Upper lobe of left lung (tissue), 6 donors: ENCODE data around the gene TMEM51. TPM values are rescaled to one million over a fixed set of nuclear protein-coding genes. Genes with fewer than 3 reads are reported as not detected.

ENCODE experiments used
- ATAC-seq, 2 donors: fragments of 200-7000 bp; cut with Tn5 transposase; one replicate each; pipeline ENCODE4 v1.9.1; 2022; ENCODE audit warnings: mild to moderate bottlenecking in 2 of 2, moderate library complexity in 2 of 2; ENCODE audit not compliant: low FRiP score in 2 of 2
- DNase-seq, 2 donors: peaks; one replicate each; pipeline ENCODE4 v3.0.0-alpha.2; 2019 to 2020
- H3K27ac ChIP-seq, 4 donors: fragments of 200-600 bp; sonication (generic); one replicate each; pipeline ENCODE4 v1.5.1; 2016 to 2019
- H3K27me3 ChIP-seq, 4 donors: fragments of 200-600 bp; sonication (generic); one replicate each; pipeline ENCODE4 v1.5.1; 2017 to 2019
- H3K36me3 ChIP-seq, 4 donors: fragments of 200-600 bp; sonication (generic); one replicate each; pipeline ENCODE4 v1.5.1; 2016 to 2019
- H3K4me1 ChIP-seq, 4 donors: fragments of 200-600 bp; sonication (generic); one replicate each; pipeline ENCODE4 v1.5.1; 2018 to 2019
- H3K4me3 ChIP-seq, 4 donors: fragments of 200-600 bp; sonication (generic); one replicate each; pipeline ENCODE4 v1.5.1; 2017 to 2019; ENCODE audit warnings: mild to moderate bottlenecking in 2 of 4, moderate library complexity in 1 of 4
- H3K9me3 ChIP-seq, 4 donors: fragments of 200-600 bp; sonication (generic); one replicate each; pipeline ENCODE4 v1.5.1; 2018 to 2019
- EP300 ChIP-seq, 4 donors: sonication (generic); formaldehyde crosslinking; IDR thresholded peaks; one replicate each; pipeline ENCODE4 v1.5.1; 2017; ENCODE audit warnings: antibody characterized with exemption in 4 of 4, control low read depth in 2 of 4
- POLR2A ChIP-seq, 4 donors: fragments of 450-650 bp; IDR thresholded peaks; one replicate each; pipeline ENCODE4 v1.5.1; 2016 to 2017; ENCODE audit warnings: antibody characterized with exemption in 4 of 4, mild to moderate bottlenecking in 2 of 4
- POLR2AphosphoS5 ChIP-seq, 2 donors: sonication (generic); formaldehyde crosslinking; IDR thresholded peaks; one replicate each; pipeline ENCODE4 v1.5.1; 2017; ENCODE audit warnings: antibody characterized with exemption in 2 of 2
- WGBS, 2 donors: methylation state at CpG; one replicate each; pipeline ENCODE4 v1.1.5; 2017 to 2018; 5-methylcytosine and 5-hydroxymethylcytosine counted together
- total RNA-seq, 6 donors: library from RNA; depleted of rRNA in 4 of 6; stranded (reverse); fragments of >200 nt in 4 of 6; gene quantifications; one replicate each; pipeline versions ENCODE4 v1.1.0 to v1.2.1, GENCODE V29; 2016 to 2021
- TF ChIP-seq, protein P1 (sequence below), 6 experiments: fragments of 450-650 bp in 4 of 6; fragments of 200-600 bp in 2 of 6; sonication (generic) in 2 of 6; IDR thresholded peaks; one replicate each; pipeline ENCODE4 v1.5.1; 2016 to 2019; ENCODE audit warnings: antibody characterized with exemption in 6 of 6
- donor health status: DM: no; HTN: no; CAD: no; lungs with moderate emphysema.
- donor health status: DM: no; HTN: yes; CAD: no; lungs with severe emphysema.

The TMEM51 gene
- total RNA-seq, 6 donors from 2014 or later = 6.3 to 22.4 (median 14.6) TPM

DNA sequence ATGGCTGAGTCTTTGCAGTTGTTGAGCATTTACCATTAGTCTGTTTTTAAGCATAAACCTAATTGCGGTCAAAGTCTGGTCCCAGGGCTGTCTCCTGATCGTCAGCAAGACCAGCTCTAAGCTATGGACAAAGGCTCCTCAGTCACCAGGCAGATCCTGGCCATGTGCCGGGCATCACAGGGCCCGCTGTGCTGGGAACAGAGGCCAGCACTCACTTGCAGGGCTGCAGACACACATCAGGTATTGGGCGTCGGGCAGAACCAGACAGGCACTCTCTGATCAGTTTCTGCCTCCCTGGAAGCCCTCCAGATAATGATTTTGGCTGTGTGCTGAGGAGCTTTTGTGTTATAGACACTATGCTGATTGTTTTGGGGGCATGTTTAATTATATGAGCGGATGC, 26.6 kb downstream of the TMEM51 start:
- 95% methylated on average over 5 to 7 of the region's 7 CpGs for WGBS, 2 donors
- H3K27ac ChIP-seq = peak overlapping the region in 1 of 4 donors; percentile 80
- no peak for ATAC-seq

DNA sequence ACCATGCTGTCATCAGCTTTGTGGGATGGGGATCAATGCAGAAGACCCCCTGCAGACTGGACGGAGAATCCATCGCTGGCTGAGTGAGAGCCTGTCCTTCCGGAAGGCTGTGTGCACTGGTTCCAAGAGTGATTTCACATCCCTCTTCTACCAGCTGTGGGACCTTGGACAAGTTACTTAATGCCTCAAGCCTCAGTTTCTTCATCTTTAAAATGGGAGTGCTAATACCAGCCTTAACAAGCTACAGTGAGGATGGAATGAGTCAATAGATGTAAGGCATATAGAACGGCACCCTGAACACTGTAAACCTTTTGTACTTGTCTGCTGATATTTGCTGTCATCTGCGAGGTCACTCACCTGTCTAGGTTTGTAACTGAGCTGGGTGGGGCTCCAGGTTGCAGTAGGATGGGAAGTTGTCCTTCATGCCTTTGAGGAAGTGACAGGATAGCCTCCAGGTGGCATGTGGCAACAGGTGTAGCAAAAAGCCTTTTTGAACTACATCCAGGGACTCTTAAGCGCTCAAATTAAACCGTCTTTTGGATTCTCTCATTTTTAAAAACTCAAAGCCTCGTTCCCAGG, 27.5 kb downstream of the TMEM51 start:
- no peak for TF ChIP-seq POLR2AphosphoS5 (IDR thresholded peaks at IDR 0.05)
- TF ChIP-seq, protein P1, sequence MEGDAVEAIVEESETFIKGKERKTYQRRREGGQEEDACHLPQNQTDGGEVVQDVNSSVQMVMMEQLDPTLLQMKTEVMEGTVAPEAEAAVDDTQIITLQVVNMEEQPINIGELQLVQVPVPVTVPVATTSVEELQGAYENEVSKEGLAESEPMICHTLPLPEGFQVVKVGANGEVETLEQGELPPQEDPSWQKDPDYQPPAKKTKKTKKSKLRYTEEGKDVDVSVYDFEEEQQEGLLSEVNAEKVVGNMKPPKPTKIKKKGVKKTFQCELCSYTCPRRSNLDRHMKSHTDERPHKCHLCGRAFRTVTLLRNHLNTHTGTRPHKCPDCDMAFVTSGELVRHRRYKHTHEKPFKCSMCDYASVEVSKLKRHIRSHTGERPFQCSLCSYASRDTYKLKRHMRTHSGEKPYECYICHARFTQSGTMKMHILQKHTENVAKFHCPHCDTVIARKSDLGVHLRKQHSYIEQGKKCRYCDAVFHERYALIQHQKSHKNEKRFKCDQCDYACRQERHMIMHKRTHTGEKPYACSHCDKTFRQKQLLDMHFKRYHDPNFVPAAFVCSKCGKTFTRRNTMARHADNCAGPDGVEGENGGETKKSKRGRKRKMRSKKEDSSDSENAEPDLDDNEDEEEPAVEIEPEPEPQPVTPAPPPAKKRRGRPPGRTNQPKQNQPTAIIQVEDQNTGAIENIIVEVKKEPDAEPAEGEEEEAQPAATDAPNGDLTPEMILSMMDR (IDR thresholded peaks at IDR 0.05) = no peak
- TF ChIP-seq EP300 (IDR thresholded peaks at IDR 0.05) = no peak
- no peak for TF ChIP-seq POLR2A (IDR thresholded peaks at IDR 0.05)
- Histone ChIP-seq H3K36me3 (no peaks in the 10 kb centered on the region), H3K9me3 (no peaks in the 10 kb centered on the region), H3K4me3 (no peak overlapping the region), H3K27ac (no peak overlapping the region), H3K4me1 (peaks cover 16 to 25% (median 23%) of the 10 kb centered on the region in 4 donors), H3K27me3 (no peaks in the 10 kb centered on the region)
- DNase-seq (no peak), ATAC-seq (no peak)
- 92 to 94% methylated on average over 8 of the region's 8 CpGs for WGBS, 2 donors

More for the DNA sequence above, 26.6 kb downstream of the TMEM51 start:
- Histone ChIP-seq H3K9me3 (no peaks in the 10 kb centered on the region), H3K4me1 (peaks cover 16 to 25% (median 23%) of the 10 kb centered on the region in 4 donors), H3K4me3 (no peak overlapping the region), H3K36me3 (no peaks in the 10 kb centered on the region), H3K27me3 (no peaks in the 10 kb centered on the region)
- no peak for TF ChIP-seq EP300 (IDR thresholded peaks at IDR 0.05)
- no peak for TF ChIP-seq POLR2AphosphoS5 (IDR thresholded peaks at IDR 0.05)
- TF ChIP-seq, protein P1 (IDR thresholded peaks at IDR 0.05) = no peak
- no peak for TF ChIP-seq POLR2A (IDR thresholded peaks at IDR 0.05)
- no peak for DNase-seq

DNA sequence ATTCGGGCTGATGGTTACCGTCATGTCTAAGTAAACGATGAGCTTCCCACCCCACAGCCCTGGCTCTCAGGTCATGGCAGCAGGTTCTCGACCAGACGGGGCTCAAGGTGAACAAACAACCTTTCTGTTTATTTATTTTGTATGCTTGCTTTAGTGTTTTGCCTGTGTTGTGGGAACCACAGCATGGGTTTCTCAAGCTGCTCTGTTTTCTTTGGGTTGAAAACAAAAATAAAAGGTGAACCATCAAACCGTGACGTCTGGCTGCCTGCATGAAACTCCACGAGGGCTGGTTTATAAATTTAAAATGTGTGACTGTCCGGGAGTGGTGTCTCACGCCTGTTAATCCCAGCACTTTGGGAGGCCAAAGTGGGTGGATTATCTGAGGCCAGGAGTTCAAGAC, 28.0 kb downstream of the TMEM51 start:
- DNase-seq (no peak), ATAC-seq (no peak)
- H3K27ac ChIP-seq = no peak overlapping the region
- peaks cover 16 to 26% (median 23%) of the 10 kb centered on the region in 4 donors for H3K4me1 ChIP-seq
- no peaks in the 10 kb centered on the region for H3K36me3 ChIP-seq
- H3K4me3 ChIP-seq = no peak overlapping the region
- H3K9me3 ChIP-seq = no peaks in the 10 kb centered on the region
- WGBS, 2 donors = 87 to 91% methylated on average over 10 of the region's 10 CpGs
- no peaks in the 10 kb centered on the region for H3K27me3 ChIP-seq
- TF ChIP-seq, protein P1 (IDR thresholded peaks at IDR 0.05) = no peak
- no peak for TF ChIP-seq EP300 (IDR thresholded peaks at IDR 0.05)

DNA sequence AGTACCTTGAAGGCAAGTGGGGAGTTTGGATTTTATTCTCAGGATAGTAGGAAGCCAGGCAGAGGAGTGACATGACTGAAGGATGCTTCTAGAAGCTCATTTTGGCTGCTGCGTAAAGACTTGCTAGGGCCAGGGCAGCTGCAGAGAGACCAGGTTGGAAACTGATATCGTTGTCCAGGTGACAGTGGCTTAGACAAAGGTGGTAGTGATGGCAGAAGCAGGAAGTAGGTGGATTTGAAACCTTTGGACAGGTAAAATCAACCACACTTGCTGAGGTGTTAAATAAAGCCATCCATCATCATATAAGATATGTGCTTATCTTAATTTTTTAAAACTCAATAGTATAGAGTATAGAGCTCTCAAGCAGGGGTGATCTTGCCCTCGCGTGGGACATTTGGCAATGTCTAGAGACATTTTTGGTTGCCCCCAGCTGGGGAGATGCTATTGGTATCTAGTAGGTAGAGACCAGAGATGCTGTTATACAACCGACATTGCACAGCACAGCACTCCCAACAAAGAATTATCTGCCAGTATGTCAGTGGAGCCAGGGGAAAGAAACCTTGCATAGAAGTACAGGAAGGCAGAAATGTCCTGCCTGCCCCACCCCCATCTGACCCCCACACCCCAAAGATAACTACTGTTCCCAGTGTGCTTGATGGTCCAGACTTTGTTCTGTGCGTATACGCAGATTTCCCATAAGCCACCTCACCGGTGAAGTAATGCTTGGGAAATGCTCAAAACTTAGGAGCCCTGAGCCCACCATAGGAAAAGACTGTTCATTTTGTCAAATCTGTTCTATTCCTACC, 31.1 kb downstream of the TMEM51 start:
- no peak overlapping the region for H3K27ac ChIP-seq
- no peaks in the 10 kb centered on the region for H3K9me3 ChIP-seq
- TF ChIP-seq, protein P1 (IDR thresholded peaks at IDR 0.05) = no peak
- no peak for TF ChIP-seq POLR2AphosphoS5 (IDR thresholded peaks at IDR 0.05)
- TF ChIP-seq EP300 (IDR thresholded peaks at IDR 0.05) = no peak
- no peak for TF ChIP-seq POLR2A (IDR thresholded peaks at IDR 0.05)
- 90 to 95% methylated on average over 8 of the region's 8 CpGs for WGBS, 2 donors
- no peaks in the 10 kb centered on the region for H3K27me3 ChIP-seq
- no peaks in the 10 kb centered on the region for H3K36me3 ChIP-seq
- DNase-seq (no peak), ATAC-seq (no peak)
- H3K4me1 ChIP-seq = peaks cover 19 to 32% (median 22%) of the 10 kb centered on the region in 4 donors
- no peak overlapping the region for H3K4me3 ChIP-seq
